Activated naive CD8-positive, alpha-beta T cell treated with anti-CD3 and anti-CD28 coated beads, Interleukin-2, amount 50 U/mL, for 24 hours (primary cell): ENCODE measurements around the gene ZNF322.
"Not testable (repeated sequence)": the region's sequence is repeated elsewhere in the genome, so short reads cannot be mapped to it uniquely, and the experiment has no call there.

ENCODE experiments used
- ATAC-seq: fragments of 150-1000 bp; cut with Tn5 transposase; one replicate; pipeline ENCODE4 v1.10.0; 2021
- DNase-seq: peaks from one replicate; pipeline ENCODE4 v3.0.0; 2021
- H3K27ac Mint-ChIP-seq: one replicate; pipeline ENCODE4 v1.8.0; 2021; ENCODE audit warnings: mild to moderate bottlenecking, mixed read lengths
- H3K27me3 Mint-ChIP-seq: one replicate; pipeline ENCODE4 v1.8.0; 2021; ENCODE audit warnings: mixed read lengths
- H3K36me3 Mint-ChIP-seq: one replicate; pipeline ENCODE4 v1.8.0; 2021; ENCODE audit warnings: low read depth, mixed read lengths
- H3K4me1 Mint-ChIP-seq: one replicate; pipeline ENCODE4 v1.8.0; 2021; ENCODE audit warnings: mixed read lengths
- H3K4me3 Mint-ChIP-seq: one replicate; pipeline ENCODE4 v1.8.0; 2021; ENCODE audit warnings: mild to moderate bottlenecking, moderate library complexity, mixed read lengths
- H3K9me3 Mint-ChIP-seq: one replicate; pipeline ENCODE4 v1.8.0; 2021; ENCODE audit warnings: mixed read lengths

ZNF322 gene, protein sequence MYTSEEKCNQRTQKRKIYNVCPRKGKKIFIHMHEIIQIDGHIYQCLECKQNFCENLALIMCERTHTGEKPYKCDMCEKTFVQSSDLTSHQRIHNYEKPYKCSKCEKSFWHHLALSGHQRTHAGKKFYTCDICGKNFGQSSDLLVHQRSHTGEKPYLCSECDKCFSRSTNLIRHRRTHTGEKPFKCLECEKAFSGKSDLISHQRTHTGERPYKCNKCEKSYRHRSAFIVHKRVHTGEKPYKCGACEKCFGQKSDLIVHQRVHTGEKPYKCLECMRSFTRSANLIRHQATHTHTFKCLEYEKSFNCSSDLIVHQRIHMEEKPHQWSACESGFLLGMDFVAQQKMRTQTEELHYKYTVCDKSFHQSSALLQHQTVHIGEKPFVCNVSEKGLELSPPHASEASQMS

GRCh38 chr6:26659042-26659999 lies at the start of gene ZNF322:
Gene ZNF322, minus strand, starts transcription at chr6:26659746. Its CDS starts 21,193 bp downstream, at chr6:26638553.
- Mint-ChIP-seq H3K36me3 (peaks cover 21% of the 10 kb centered on the region), H3K27ac (peak within 1 kb of the TSS; percentile 74), H3K4me1 (peaks cover 24% of the 10 kb centered on the region), H3K27me3 (peaks cover 18% of the 10 kb centered on the region), H3K4me3 (peak within 1 kb of the TSS; percentile 83), H3K9me3 (no peaks in the 10 kb centered on the region)
- ATAC-seq: peak; percentile 99
- peak; percentile 92 for DNase-seq

GRCh38 chr6:26705780-26706179 lies 46.2 kb upstream of the ZNF322 start:
- not testable (repeated sequence) for H3K36me3 Mint-ChIP-seq, DNase-seq, H3K9me3 Mint-ChIP-seq, H3K27ac Mint-ChIP-seq, ATAC-seq, H3K4me1 Mint-ChIP-seq, H3K4me3 Mint-ChIP-seq, H3K27me3 Mint-ChIP-seq

- not testable (repeated sequence) for DNase-seq, H3K4me1 Mint-ChIP-seq, H3K27ac Mint-ChIP-seq, H3K36me3 Mint-ChIP-seq, H3K27me3 Mint-ChIP-seq, H3K4me3 Mint-ChIP-seq, ATAC-seq, H3K9me3 Mint-ChIP-seq
These were observed 45.8 kb upstream of the ZNF322 start for GRCh38 chr6:26705352-26705751.

DNA sequence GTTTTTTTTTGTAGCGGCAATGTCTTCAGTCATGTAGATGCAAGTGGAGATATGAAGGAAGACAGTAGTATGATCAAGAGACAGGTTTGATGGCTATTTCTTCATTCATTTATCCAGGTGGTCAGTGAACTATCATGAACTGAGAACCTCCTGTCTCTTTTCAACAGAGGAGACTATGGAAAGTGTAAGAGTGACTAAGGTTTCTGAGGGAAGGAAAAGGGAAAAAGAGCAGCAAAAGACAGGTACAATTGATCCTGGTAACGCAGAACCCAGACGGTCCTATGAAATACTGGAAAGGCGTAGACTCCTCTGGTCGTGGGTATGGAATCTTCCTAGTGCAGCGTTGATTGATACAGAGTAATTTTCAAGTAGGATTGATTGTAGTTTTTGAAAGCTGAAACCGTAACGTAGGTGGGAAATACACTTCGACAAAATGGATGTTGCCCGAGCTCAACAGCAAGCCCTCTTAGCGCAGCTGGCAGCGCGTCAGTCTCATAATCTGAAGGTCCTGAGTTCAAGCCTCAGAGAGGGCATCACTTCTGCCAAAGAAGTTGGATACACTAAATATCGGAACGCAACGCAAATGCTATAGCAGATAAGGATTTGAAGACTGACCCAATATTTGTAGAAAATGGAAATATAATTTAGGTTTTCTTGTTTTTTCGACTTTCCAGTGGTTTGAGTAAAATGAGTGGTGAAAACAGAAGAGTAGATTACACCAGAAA lies 41.6 kb upstream of the ZNF322 start:
- H3K36me3 Mint-ChIP-seq, H3K9me3 Mint-ChIP-seq, H3K27me3 Mint-ChIP-seq, DNase-seq, H3K27ac Mint-ChIP-seq, H3K4me1 Mint-ChIP-seq, H3K4me3 Mint-ChIP-seq: not testable (repeated sequence)
- peak; percentile 59 for ATAC-seq

DNA sequence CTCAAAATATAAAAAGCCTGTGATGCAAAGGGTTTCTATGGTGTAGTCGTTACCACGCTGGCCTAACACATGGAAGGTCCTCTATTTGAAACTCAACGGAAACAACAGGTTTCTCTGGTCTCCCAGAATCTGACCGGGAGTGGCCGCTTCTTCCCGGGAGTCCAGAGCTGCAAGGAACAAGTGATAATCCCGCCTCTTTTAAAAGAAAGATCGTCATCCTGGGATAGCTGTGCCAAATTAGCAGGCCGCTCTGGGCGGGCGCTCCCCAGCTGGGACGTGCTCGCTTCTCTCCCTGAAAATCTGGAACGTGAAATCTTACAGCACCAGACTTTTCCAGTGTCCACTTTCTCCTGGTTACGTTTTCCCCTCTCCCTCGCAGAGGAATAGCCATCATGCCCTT lies 38.0 kb upstream of the ZNF322 start:
- H3K27me3 Mint-ChIP-seq, H3K27ac Mint-ChIP-seq, H3K4me1 Mint-ChIP-seq, H3K4me3 Mint-ChIP-seq, H3K9me3 Mint-ChIP-seq, H3K36me3 Mint-ChIP-seq, DNase-seq, ATAC-seq: not testable (repeated sequence)

- H3K27ac Mint-ChIP-seq, H3K27me3 Mint-ChIP-seq, DNase-seq, ATAC-seq, H3K9me3 Mint-ChIP-seq, H3K36me3 Mint-ChIP-seq, H3K4me1 Mint-ChIP-seq, H3K4me3 Mint-ChIP-seq: not testable (repeated sequence)
These were observed 29.9 kb upstream of the ZNF322 start for GRCh38 chr6:26689324-26689947.

DNA sequence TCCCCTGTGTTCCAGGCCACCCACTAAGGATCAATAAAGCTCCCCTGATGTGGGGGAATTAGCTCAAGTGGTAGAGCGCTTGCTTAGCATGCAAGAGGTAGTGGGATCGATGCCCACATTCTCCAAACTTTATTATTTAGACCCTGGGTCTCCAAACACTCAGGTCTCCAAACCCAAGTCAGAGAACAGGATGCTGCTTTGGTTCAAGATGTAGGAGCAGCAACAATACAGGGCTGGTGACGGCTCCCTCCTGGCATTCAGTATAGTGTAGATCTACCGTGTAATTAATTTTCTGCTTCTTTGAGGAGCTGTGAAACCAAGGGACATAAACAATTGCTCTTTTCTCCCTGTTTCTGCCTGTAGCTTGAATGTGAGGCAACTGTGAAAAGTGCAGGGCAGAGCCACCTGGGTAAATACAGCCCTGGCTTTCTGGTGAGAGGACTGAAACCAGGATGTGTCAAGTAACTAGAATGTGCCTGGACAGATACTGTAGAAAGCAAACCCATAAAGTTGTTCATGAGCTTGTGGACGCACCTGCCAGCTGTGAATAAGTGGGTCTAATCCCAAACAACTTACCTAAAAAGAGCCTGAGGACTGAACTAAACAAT lies 23.0 kb upstream of the ZNF322 start:
- DNase-seq, ATAC-seq, H3K27ac Mint-ChIP-seq, H3K27me3 Mint-ChIP-seq, H3K4me3 Mint-ChIP-seq, H3K36me3 Mint-ChIP-seq, H3K4me1 Mint-ChIP-seq, H3K9me3 Mint-ChIP-seq: not testable (repeated sequence)

DNA sequence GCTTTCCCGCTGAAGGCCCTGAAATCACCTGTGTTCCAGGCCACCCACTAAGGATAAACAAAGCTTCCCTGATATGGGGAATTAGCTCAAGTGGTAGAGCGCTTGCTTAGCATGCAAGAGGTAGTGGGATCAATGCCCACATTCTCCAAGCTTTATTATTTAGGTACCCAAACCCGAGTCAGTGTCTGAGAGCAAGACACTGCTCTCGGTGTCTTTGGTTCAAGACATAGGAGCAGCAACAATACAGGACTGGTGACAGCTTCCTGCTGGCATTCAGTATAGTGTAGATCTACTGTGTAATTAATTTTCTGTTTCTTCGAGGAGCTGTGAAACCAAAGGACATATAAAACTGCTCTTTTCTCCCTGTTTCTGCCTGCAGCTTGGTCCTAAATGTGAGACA lies 13.7 kb upstream of the ZNF322 start:
- H3K36me3 Mint-ChIP-seq, H3K27ac Mint-ChIP-seq, H3K4me1 Mint-ChIP-seq, H3K9me3 Mint-ChIP-seq, ATAC-seq, H3K27me3 Mint-ChIP-seq, DNase-seq, H3K4me3 Mint-ChIP-seq: not testable (repeated sequence)

DNA sequence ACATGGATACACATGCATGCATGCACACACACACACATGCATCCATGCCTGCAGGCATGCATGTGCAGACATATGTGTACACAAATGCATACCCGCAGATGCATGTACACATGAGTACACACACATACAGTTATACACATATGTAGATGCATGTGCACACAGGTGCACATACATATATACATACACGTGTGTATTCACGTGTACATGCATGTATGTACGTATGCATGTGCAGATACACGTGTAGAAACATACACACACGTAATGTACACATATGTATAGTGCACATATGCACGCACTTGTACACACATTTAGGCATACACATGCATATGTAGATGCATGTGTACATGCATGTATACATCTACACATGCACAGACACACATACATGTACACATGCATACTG lies 11.0 kb upstream of the ZNF322 start:
- H3K36me3 Mint-ChIP-seq, H3K9me3 Mint-ChIP-seq, H3K27ac Mint-ChIP-seq, H3K4me3 Mint-ChIP-seq, ATAC-seq, DNase-seq, H3K4me1 Mint-ChIP-seq: not testable (repeated sequence)
- peaks cover 12% of the 10 kb centered on the region for H3K27me3 Mint-ChIP-seq

DNA sequence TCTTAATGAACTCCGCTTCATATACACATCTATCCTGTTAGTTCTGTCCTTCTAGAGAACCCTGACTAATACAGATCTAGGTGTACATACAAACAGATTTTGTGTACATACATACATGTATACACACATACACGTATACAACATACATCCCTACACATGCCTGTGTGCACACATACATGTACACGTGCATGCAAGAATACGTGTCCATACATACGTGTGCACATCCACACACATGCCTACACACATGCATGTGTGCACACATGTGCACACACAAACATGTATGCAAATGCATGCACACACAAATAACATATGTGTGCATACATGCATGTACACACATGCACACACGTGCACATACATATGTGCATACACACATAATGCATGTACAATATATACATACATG lies 10.5 kb upstream of the ZNF322 start:
- not testable (repeated sequence) for DNase-seq, H3K9me3 Mint-ChIP-seq, H3K27ac Mint-ChIP-seq, ATAC-seq, H3K4me3 Mint-ChIP-seq, H3K36me3 Mint-ChIP-seq, H3K4me1 Mint-ChIP-seq
- H3K27me3 Mint-ChIP-seq: peaks cover 15% of the 10 kb centered on the region

GRCh38 chr6:26660000-26660361 lies 435 bp upstream of the ZNF322 start:
- Mint-ChIP-seq H3K27me3 (peaks cover 19% of the 10 kb centered on the region), H3K36me3 (peaks cover 16% of the 10 kb centered on the region), H3K27ac (peak overlapping the region; percentile 74), H3K4me1 (peaks cover 24% of the 10 kb centered on the region), H3K9me3 (no peaks in the 10 kb centered on the region), H3K4me3 (peak overlapping the region; percentile 83)
- ATAC-seq (peak; percentile 53), DNase-seq (peak; percentile 13)

DNA sequence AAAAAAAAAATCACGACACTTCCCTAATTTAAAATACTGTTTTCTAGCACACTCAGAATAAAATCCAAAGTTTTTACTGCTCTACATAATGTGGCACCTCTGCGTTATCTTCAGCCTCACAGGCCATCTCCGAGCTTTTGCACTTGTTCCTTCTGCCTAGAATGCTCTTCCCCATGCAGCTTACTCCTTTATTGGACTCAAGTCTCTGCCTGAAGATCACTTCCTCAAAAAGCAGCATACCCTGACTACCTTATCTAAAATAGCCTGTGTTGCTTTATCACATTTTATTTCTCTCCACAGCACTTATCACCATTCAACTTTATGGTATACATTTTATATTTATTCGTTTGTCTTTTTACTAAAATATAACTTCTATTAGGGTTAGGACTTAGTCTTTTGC lies 2.3 kb downstream of the ZNF322 start:
- ATAC-seq (no peak), DNase-seq (no peak)
- Mint-ChIP-seq H3K27ac (no peak overlapping the region), H3K9me3 (peaks cover 3% of the 10 kb centered on the region), H3K4me3 (no peak overlapping the region), H3K36me3 (peaks cover 36% of the 10 kb centered on the region), H3K27me3 (peaks cover 6% of the 10 kb centered on the region), H3K4me1 (peaks cover 24% of the 10 kb centered on the region)

DNA sequence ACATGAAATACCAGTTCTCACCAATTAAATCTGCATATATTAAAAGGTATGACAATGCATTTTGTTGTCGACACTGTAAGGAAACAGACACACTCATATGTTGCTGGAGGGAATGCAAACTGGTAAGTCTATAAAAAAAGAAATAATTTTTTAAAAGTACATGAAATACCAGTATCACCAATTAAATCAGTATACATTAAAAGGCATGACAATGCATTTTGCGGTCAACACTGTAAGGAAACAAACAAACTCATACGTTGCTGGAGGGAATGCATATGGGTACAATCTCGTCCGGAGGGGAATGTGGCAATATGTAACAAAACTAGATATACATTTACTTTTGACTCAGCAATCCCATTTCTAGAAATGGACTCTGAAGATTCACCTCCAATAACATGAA lies 6.5 kb downstream of the ZNF322 start:
- DNase-seq (no peak), ATAC-seq (no peak)
- H3K4me1 Mint-ChIP-seq: peaks cover 8% of the 10 kb centered on the region
- H3K4me3 Mint-ChIP-seq: no peak overlapping the region
- H3K27me3 Mint-ChIP-seq: no peaks in the 10 kb centered on the region
- H3K36me3 Mint-ChIP-seq: peaks cover 72% of the 10 kb centered on the region
- peaks cover 27% of the 10 kb centered on the region for H3K9me3 Mint-ChIP-seq
- no peak overlapping the region for H3K27ac Mint-ChIP-seq
